ENCODE results near the gene GLCE.

The GLCE gene

GRCh38 chr15:69190091-69190490 lies 29.7 kb downstream of the GLCE start:
- DNase-seq (ENCODE audit: low read depth, low spot score) = no peak
- in situ Hi-C loops (cut with HindIII; ENCODE audit: low sequenced_read_pairs) = no loop called here
- no peak for TF ChIP-seq CTCF (IDR thresholded peaks at IDR 0.05; ENCODE audit: low read depth, low read length)
- H3K4me3 ChIP-seq (ENCODE audit: low read depth, low read length) = no peak overlapping the region

- DNase-seq (ENCODE audit: low read depth, low spot score) = no peak
- no peak for TF ChIP-seq CTCF (IDR thresholded peaks at IDR 0.05; ENCODE audit: low read depth, low read length)
- H3K4me3 ChIP-seq (ENCODE audit: low read depth, low read length) = no peak overlapping the region
- in situ Hi-C loops (cut with HindIII; ENCODE audit: low sequenced_read_pairs) = no loop called here
These were observed 30.1 kb downstream of the GLCE start for GRCh38 chr15:69190504-69190903.

GRCh38 chr15:69194025-69194827 lies 33.8 kb downstream of the GLCE start:
- no peak for TF ChIP-seq CTCF (IDR thresholded peaks at IDR 0.05; ENCODE audit: low read depth, low read length)
- H3K4me3 ChIP-seq (ENCODE audit: low read depth, low read length) = no peak overlapping the region
- in situ Hi-C loops (cut with HindIII; ENCODE audit: low sequenced_read_pairs) = no loop called here
- peak; percentile 56 for DNase-seq (ENCODE audit: low read depth, low spot score)

- peak; percentile 8 for DNase-seq (ENCODE audit: low read depth, low spot score)
- H3K4me3 ChIP-seq (ENCODE audit: low read depth, low read length) = no peak overlapping the region
- in situ Hi-C loops (cut with HindIII; ENCODE audit: low sequenced_read_pairs) = no loop called here
- TF ChIP-seq CTCF (IDR thresholded peaks at IDR 0.05; ENCODE audit: low read depth, low read length) = no peak
These were observed 34.4 kb downstream of the GLCE start for GRCh38 chr15:69194854-69195253.

- H3K4me3 ChIP-seq (ENCODE audit: low read depth, low read length) = no peak overlapping the region
- TF ChIP-seq CTCF (IDR thresholded peaks at IDR 0.05; ENCODE audit: low read depth, low read length) = no peak
- DNase-seq (ENCODE audit: low read depth, low spot score) = no peak
- in situ Hi-C loops (cut with HindIII; ENCODE audit: low sequenced_read_pairs) = no loop called here
These were observed 40.7 kb downstream of the GLCE start for GRCh38 chr15:69200832-69201745.

- H3K4me3 ChIP-seq (ENCODE audit: low read depth, low read length) = no peak overlapping the region
- DNase-seq (ENCODE audit: low read depth, low spot score) = no peak
- in situ Hi-C loops (cut with HindIII; ENCODE audit: low sequenced_read_pairs) = no loop called here
- no peak for TF ChIP-seq CTCF (IDR thresholded peaks at IDR 0.05; ENCODE audit: low read depth, low read length)
These were observed 45.6 kb downstream of the GLCE start for GRCh38 chr15:69206079-69206478.
